ENCODE measurements around the gene PRKN. TPM values are rescaled to one million over a fixed set of nuclear protein-coding genes. Genes with fewer than 3 reads are reported as not detected.

Gene PRKN
- total RNA-seq, 4 donors from 2014 or later: 9.6 to 17.0 (median 11.6) TPM

DNA sequence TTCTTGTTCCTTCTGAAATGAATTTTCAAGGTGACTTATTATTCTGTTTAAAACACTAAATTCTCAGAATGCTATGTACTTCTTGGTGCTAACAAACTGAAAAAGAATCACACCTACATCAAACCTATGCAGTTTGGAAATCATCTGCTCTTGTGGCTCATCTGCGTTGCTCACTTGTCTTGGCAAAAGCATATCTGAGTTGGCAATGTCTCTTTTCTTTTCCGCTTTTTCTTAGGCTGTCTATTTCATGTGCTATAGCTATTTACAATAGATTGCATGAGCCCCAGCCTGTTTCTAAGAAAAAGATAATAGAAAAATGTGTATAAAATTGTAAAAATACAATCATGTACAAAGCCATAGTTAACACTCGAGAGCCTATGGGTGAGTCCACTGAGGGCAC is 1104.8 kb downstream of the PRKN start:
- TF ChIP-seq, protein P1, sequence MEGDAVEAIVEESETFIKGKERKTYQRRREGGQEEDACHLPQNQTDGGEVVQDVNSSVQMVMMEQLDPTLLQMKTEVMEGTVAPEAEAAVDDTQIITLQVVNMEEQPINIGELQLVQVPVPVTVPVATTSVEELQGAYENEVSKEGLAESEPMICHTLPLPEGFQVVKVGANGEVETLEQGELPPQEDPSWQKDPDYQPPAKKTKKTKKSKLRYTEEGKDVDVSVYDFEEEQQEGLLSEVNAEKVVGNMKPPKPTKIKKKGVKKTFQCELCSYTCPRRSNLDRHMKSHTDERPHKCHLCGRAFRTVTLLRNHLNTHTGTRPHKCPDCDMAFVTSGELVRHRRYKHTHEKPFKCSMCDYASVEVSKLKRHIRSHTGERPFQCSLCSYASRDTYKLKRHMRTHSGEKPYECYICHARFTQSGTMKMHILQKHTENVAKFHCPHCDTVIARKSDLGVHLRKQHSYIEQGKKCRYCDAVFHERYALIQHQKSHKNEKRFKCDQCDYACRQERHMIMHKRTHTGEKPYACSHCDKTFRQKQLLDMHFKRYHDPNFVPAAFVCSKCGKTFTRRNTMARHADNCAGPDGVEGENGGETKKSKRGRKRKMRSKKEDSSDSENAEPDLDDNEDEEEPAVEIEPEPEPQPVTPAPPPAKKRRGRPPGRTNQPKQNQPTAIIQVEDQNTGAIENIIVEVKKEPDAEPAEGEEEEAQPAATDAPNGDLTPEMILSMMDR (IDR thresholded peaks at IDR 0.05; ENCODE audit: low read depth): no peak

DNA sequence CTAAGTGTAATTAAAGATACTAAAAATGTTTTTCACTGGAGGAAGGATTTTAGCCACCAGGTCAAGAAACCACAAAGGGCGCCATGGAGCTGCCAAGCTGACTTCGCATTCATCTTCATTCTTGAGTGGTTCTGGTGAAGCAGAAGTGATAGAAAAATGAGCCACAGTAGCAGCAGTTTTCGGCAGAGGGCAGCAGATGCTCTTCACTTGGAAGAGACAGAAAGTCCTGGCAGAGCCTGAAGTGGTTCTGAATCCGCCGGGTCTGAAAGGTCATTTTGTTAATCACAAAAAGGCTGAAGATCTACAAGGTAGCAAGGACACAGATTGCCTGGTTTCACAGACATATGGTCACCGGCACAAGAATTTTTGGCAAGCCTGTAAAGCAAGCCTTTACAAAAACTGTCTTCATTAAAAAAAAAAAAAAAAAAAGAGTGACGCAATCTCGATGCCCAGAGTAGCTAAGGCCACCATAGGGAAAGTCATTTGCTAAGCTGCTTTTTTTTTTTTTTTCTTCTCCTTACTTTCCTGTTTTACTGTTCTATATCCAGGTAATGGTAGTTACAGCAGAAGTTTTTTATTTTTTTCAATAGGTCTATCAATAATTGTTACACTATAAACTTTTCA is 1108.6 kb downstream of the PRKN start:
- TF ChIP-seq, protein P1 (IDR thresholded peaks at IDR 0.05; ENCODE audit: low read depth): no peak

DNA sequence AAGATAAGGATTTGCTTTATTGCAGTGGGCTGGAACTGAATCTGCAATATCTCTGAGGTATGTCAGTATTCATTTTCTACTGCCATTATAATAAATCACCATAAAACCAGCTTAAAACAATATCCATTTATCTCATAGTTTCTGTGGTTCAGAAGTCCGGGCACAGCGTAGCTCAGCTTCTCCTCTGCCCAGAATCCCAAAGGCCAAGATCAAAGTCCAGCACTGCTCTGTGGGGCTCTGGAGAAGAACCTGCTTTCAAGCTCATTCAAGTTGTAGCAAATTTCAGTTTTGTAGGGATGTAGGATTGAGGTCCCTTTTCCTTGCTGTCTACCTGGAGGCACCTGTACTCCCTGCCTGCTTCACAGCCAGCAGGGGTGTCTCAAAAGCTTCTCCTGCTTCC is 1113.9 kb downstream of the PRKN start:
- TF ChIP-seq, protein P1 (IDR thresholded peaks at IDR 0.05; ENCODE audit: low read depth): no peak

DNA sequence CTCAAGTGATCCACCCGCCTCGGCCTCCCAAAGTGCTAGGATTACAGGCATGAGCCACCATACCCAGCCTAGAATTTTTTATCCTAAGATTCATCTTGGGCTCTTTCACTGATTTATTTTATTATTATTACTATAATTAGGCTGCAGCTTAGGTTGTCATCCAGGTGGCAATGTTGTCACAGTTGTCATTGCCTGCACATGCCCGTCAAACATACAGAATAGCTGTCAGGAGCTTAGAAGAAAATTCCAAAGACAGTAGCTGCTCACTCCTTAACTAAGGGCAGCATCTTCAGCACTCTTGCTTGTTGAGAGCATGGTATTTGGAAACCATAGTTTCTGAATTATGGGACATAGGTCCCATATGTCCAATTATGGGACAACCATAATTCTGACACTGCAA is 1118.8 kb downstream of the PRKN start:
- TF ChIP-seq, protein P1 (IDR thresholded peaks at IDR 0.05; ENCODE audit: low read depth): no peak

DNA sequence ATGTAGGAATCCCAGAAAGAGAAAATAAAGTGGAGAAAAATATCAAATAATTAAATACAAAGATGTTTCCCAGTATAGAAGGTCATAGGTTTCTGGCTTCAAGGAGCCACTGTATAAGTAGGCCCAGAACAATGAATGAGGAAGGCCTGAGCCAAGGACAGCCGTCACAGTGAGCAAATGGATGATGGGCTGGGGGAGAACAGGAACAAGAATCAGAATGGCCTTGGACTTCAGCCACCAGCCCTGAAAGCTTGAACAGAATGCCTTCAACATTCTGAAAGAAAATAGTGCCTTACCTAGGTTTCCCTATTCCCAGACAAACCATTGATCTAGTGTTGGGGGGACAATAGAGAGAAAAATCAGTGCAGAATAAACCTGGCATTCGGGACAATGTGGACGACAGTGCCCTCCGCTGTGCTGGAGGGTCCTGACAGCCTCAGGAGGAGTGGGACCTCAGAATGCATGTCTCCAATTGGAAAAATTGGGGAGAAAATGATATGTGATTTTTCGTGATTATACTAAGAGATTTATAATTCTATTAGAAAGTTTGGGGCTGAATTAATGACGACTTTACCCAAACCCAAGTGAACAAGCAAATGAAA is 1119.8 kb downstream of the PRKN start:
- TF ChIP-seq, protein P1 (IDR thresholded peaks at IDR 0.05; ENCODE audit: low read depth): no peak

DNA sequence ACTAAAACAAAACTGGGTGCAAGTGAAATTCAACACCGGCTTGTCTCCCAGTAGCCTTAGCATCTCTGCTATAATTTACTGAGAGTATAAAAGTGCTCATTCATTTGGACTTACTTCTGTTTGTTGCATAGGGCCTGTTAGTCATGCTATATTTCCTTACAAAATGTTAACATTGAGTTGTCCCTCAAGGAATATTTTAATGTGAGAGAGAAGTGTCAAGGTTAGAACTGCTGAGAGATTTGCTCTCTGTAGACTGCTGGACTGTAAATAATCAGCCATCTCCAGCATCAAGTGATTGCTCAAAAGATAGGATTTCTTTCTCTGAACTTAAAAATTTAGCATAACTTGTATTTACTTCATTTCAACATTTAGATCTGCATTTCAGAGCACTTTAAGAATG is 1125.2 kb downstream of the PRKN start:
- TF ChIP-seq, protein P1 (IDR thresholded peaks at IDR 0.05; ENCODE audit: low read depth): no peak

DNA sequence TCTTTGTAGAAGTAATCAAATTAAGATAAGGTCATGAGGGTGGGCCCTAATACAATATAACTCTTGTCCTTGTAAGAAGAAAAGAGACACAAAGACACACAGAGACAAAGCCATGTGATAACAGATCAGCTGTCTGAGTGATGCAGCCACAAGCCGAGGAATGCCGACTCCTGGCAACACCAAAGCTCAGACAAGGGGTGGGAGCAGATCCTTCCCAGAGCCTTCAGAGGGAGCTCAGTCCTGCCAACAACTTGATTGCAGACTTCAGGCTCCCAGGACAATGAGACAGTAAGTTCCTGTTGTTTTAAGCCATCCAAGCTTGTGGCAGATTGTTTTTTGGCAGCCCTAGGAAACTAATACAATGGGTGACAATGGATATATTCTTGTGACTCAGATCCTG is 1128.7 kb downstream of the PRKN start:
- TF ChIP-seq, protein P1 (IDR thresholded peaks at IDR 0.05; ENCODE audit: low read depth): no peak
